H9 (cell line): ENCODE results near the gene PKMYT1. TPM values are rescaled to one million over a fixed set of nuclear protein-coding genes. Genes with fewer than 3 reads are reported as not detected.
A peak's percentile ranks its signal among the peaks of the same experiment; 100 is the strongest.

Experiments used
- DNase-seq: peaks from one replicate; pipeline ENCODE4 v3.0.0-alpha.2; 2017
- H2AFZ ChIP-seq: one replicate; pipeline ENCODE4 v1.6.1; 2013; ENCODE audit warnings: mild to moderate bottlenecking, low read length, control low read depth, moderate library complexity
- H2AK5ac ChIP-seq: 2 replicates; pipeline ENCODE4 v1.6.1; 2013; ENCODE audit warnings: low read length, control low read depth, mixed read lengths; ENCODE audit not compliant: insufficient read length
- H2BK120ac ChIP-seq: one replicate; pipeline ENCODE4 v1.6.1; 2013; ENCODE audit warnings: low read depth, mild to moderate bottlenecking, low read length, control low read depth, inconsistent platforms; ENCODE audit not compliant: poor library complexity, severe bottlenecking
- H2BK12ac ChIP-seq: 2 replicates; pipeline ENCODE4 v1.6.1; 2013; ENCODE audit warnings: low read length, control low read depth, mixed read lengths, low read depth; ENCODE audit not compliant: insufficient read length
- H2BK15ac ChIP-seq: 2 replicates; pipeline ENCODE4 v1.6.1; 2013; ENCODE audit warnings: low read depth, low read length, control low read depth
- H2BK20ac ChIP-seq: one replicate; pipeline ENCODE4 v1.6.1; 2013; ENCODE audit warnings: low read depth, mild to moderate bottlenecking, low read length, control low read depth, inconsistent platforms; ENCODE audit not compliant: poor library complexity, severe bottlenecking
- H2BK5ac ChIP-seq: 2 replicates; pipeline ENCODE4 v1.6.1; 2013; ENCODE audit warnings: low read length, control low read depth, mixed read lengths; ENCODE audit not compliant: insufficient read length
- H3K14ac ChIP-seq: 2 replicates; pipeline ENCODE4 v1.6.1; 2013; ENCODE audit warnings: low read length, control low read depth; ENCODE audit not compliant: insufficient read depth
- H3K18ac ChIP-seq: 2 replicates; pipeline ENCODE4 v1.6.1; 2013; ENCODE audit warnings: low read depth, mild to moderate bottlenecking, mixed read lengths, low read length, control low read depth; ENCODE audit not compliant: insufficient read length
- H3K23ac ChIP-seq: 2 replicates; pipeline ENCODE4 v1.6.1; 2013; ENCODE audit warnings: low read length, control low read depth, mixed read lengths, low read depth; ENCODE audit not compliant: insufficient read length
- H3K23me2 ChIP-seq: 2 replicates; pipeline ENCODE4 v1.6.1; 2013; ENCODE audit warnings: low read depth, mild to moderate bottlenecking, mixed read lengths, low read length, control low read depth; ENCODE audit not compliant: insufficient read length, poor library complexity, severe bottlenecking
- H3K27ac ChIP-seq: 2 replicates; pipeline ENCODE4 v1.5.1; 2013; ENCODE audit warnings: low read length, control low read depth, mixed read lengths, low read depth; ENCODE audit not compliant: insufficient read length
- H3K27me3 ChIP-seq: 2 replicates; pipeline ENCODE4 v1.6.1; 2013; ENCODE audit warnings: low read length, control low read depth, inconsistent platforms; ENCODE audit not compliant: insufficient read depth
- H3K4ac ChIP-seq: 2 replicates; pipeline ENCODE4 v1.6.1; 2013; ENCODE audit warnings: low read depth, mild to moderate bottlenecking, control low read depth, inconsistent platforms, low read length, moderate library complexity
- H3K4me1 ChIP-seq: 2 replicates; pipeline ENCODE4 v1.6.1; 2013; ENCODE audit warnings: low read length, control low read depth, inconsistent platforms; ENCODE audit not compliant: insufficient read depth
- H3K4me2 ChIP-seq: 2 replicates; pipeline ENCODE4 v1.6.1; 2013; ENCODE audit warnings: low read length, control low read depth, mixed read lengths; ENCODE audit not compliant: insufficient read length, insufficient read depth
- H3K56ac ChIP-seq: 2 replicates; pipeline ENCODE4 v1.6.1; 2013; ENCODE audit warnings: low read depth, mild to moderate bottlenecking, mixed read lengths, low read length, control low read depth; ENCODE audit not compliant: insufficient read length
- H3K79me1 ChIP-seq: 2 replicates; pipeline ENCODE4 v1.6.1; 2013; ENCODE audit warnings: low read depth, mild to moderate bottlenecking, moderate library complexity, low read length, control low read depth, inconsistent platforms; ENCODE audit not compliant: insufficient read depth, poor library complexity, severe bottlenecking
- H3K79me2 ChIP-seq: 2 replicates; pipeline ENCODE4 v1.6.1; 2013; ENCODE audit warnings: low read length, control low read depth, inconsistent platforms; ENCODE audit not compliant: insufficient read depth
- H3K9ac ChIP-seq: 2 replicates; pipeline ENCODE4 v1.6.1; 2013; ENCODE audit warnings: low read length, control low read depth, mixed read lengths; ENCODE audit not compliant: insufficient read length; ENCODE audit errors: extremely low read depth
- H3K9me3 ChIP-seq: one replicate; pipeline ENCODE4 v1.6.1; 2013; ENCODE audit warnings: low read depth, low read length, inconsistent platforms; ENCODE audit not compliant: control insufficient read depth
- H3T11ph ChIP-seq: one replicate; pipeline ENCODE4 v1.6.1; 2013; ENCODE audit warnings: mild to moderate bottlenecking, low read length, control low read depth, inconsistent platforms
- H4K20me1 ChIP-seq: one replicate; pipeline ENCODE4 v1.6.1; 2013; ENCODE audit not compliant: control insufficient read depth, insufficient read length, insufficient read depth
- H4K5ac ChIP-seq: 2 replicates; pipeline ENCODE4 v1.6.1; 2013; ENCODE audit warnings: low read depth, mild to moderate bottlenecking, mixed read lengths, low read length, control low read depth; ENCODE audit not compliant: insufficient read length
- H4K8ac ChIP-seq: replicated peaks from 2 replicates; pipeline ENCODE4 v1.6.1; 2013; ENCODE audit warnings: low read length, control low read depth, mixed read lengths, low read depth; ENCODE audit not compliant: insufficient read length
- H4K91ac ChIP-seq: 2 replicates; pipeline ENCODE4 v1.6.1; 2013; ENCODE audit warnings: low read depth, mild to moderate bottlenecking, moderate library complexity, mixed read lengths, low read length, control low read depth; ENCODE audit not compliant: insufficient read length
- H3K27ac Mint-ChIP-seq, 3 experiments: 2 replicates in 2 of 3; 3 replicates in 1 of 3; pipeline ENCODE4 v1.8.0; 2020 to 2021; ENCODE audit warnings: mixed read lengths in 3 of 3, mild to moderate bottlenecking in 1 of 3, moderate library complexity in 1 of 3
- H3K27me3 Mint-ChIP-seq: 2 replicates; pipeline ENCODE4 v1.8.0; 2021; ENCODE audit warnings: low read depth, mild to moderate bottlenecking, moderate library complexity, mixed read lengths
- H3K36me3 Mint-ChIP-seq, 3 experiments: 2 replicates in 2 of 3; 3 replicates in 1 of 3; pipeline ENCODE4 v1.8.0; 2020 to 2021; ENCODE audit warnings: low read depth in 3 of 3, mixed read lengths in 3 of 3; ENCODE audit not compliant: insufficient read depth in 1 of 3
- H3K4me1 Mint-ChIP-seq, 2 experiments: 2 replicates each; pipeline ENCODE4 v1.8.0; 2020; ENCODE audit warnings: mixed read lengths in 2 of 2
- H3K4me3 Mint-ChIP-seq, 2 experiments: 2 replicates in 1 of 2; 3 replicates in 1 of 2; pipeline ENCODE4 v1.8.0; 2020 to 2021; ENCODE audit warnings: mild to moderate bottlenecking in 2 of 2, mixed read lengths in 2 of 2, moderate library complexity in 1 of 2
- H3K9me3 Mint-ChIP-seq, 2 experiments: 2 replicates in 1 of 2; 3 replicates in 1 of 2; pipeline ENCODE4 v1.8.0; 2020; ENCODE audit warnings: mild to moderate bottlenecking in 2 of 2, mixed read lengths in 2 of 2, moderate library complexity in 1 of 2
- CTCF ChIP-seq: fragments of 200-600 bp; sonication (generic); conservative IDR thresholded peaks from 3 replicates; pipeline ENCODE4 v1.8.0; 2021; ENCODE audit warnings: antibody characterized with exemption, mild to moderate bottlenecking
- WGBS: extraction: QIAGEN DNeasy Blood & Tissue Kit; methylation state at CpG from one replicate; pipeline ENCODE4 v1.1.7; 2013; ENCODE audit warnings: missing lambda C conversion rate, low lambda C conversion rate, mixed read lengths; ENCODE audit not compliant: insufficient read length; ENCODE audit errors: extremely low coverage; 5-methylcytosine and 5-hydroxymethylcytosine counted together
- total RNA-seq: library from RNA; stranded (reverse); gene quantifications from 2 replicates; pipeline ENCODE4 v1.2.1, GENCODE V29; 2021

The PKMYT1 gene
- total RNA-seq, 1 experiment from 2014 or later = 114 TPM

- H3K36me3 Mint-ChIP-seq = peaks cover 16 to 51% (median 42%) of the 10 kb centered on the region in 3 experiments
- H2AK5ac ChIP-seq = no peak overlapping the region
- peak; percentile 23 for DNase-seq
- H3K27me3 ChIP-seq = no peaks in the 10 kb centered on the region
- no peak overlapping the region for H3K23ac ChIP-seq
- H3K79me2 ChIP-seq = no peaks in the 10 kb centered on the region
- no peak overlapping the region for H2BK12ac ChIP-seq
- no peak overlapping the region for H3K9ac ChIP-seq
- no peak overlapping the region for H2BK120ac ChIP-seq
- H2AFZ ChIP-seq = no peak overlapping the region
- H3K79me1 ChIP-seq = no peaks in the 10 kb centered on the region
- H3K27ac Mint-ChIP-seq = no peak overlapping the region
- no peak overlapping the region for H3K27ac ChIP-seq
- no peak overlapping the region for H3K56ac ChIP-seq
- no peak overlapping the region for H4K8ac ChIP-seq
- H3K4ac ChIP-seq = no peak overlapping the region
- H2BK15ac ChIP-seq = no peak overlapping the region
- no peak overlapping the region for H3T11ph ChIP-seq
- H3K4me2 ChIP-seq = no peak overlapping the region
- no peak for TF ChIP-seq CTCF
- H3K9me3 Mint-ChIP-seq = no peaks in the 10 kb centered on the region
- H4K91ac ChIP-seq = no peak overlapping the region
- peaks cover 2% of the 10 kb centered on the region; the same call in 1 of the 2 replicates for H3K4me1 ChIP-seq
- no peaks in the 10 kb centered on the region for H3K9me3 ChIP-seq
- H3K27me3 Mint-ChIP-seq = peaks cover 4% of the 10 kb centered on the region
- WGBS = no CpG with 5 or more reads among the region's 8 CpGs
- no peak overlapping the region for H2BK20ac ChIP-seq
- no peaks in the 10 kb centered on the region for H4K20me1 ChIP-seq
- H3K18ac ChIP-seq = no peak overlapping the region
- peaks cover 22 to 47% of the 10 kb centered on the region in 2 experiments for H3K4me1 Mint-ChIP-seq
- H3K14ac ChIP-seq = no peak overlapping the region
- H4K5ac ChIP-seq = no peak overlapping the region
- peaks cover 22% of the 10 kb centered on the region for H3K23me2 ChIP-seq
- H3K4me3 Mint-ChIP-seq = no peak overlapping the region; a peak in 1 of 5 replicates
- no peak overlapping the region for H2BK5ac ChIP-seq
These were observed 45.7 kb upstream of the PKMYT1 start for GRCh38 chr16:3026003-3026378.
